Stimulated activated CD4-positive, alpha-beta T cell treated with anti-CD3 and anti-CD28 coated beads, Interleukin-4, amount 100 ng/mL, for 1 hour (primary cell): ENCODE results near the gene TCP11.

Experiments used
- DNase-seq: peaks from one replicate; pipeline ENCODE4 v3.0.0-alpha.2; 2020

Gene TCP11

DNA sequence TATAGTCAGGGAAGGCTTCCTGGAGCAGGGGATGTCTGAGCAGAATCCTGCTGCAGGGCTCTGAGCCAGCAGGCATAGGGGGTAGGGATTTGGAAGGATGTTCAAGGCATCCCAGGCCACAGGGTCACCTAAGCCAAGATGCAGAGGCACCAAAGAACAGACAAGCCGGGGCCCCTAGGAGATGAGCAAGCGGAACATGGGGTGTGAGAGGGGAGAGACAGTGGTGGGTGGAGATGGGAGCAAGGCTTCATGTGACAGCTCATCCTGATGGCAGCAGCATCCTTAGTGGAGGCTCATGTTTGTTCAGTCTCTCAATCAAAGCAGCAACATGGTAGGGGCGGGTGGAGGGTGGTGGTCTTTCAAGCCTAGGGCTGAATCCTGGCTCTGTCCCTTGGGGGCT is 29.8 kb upstream of the TCP11 start:
- no peak for DNase-seq

- no peak for DNase-seq
Observed at GRCh38 chr6:35170166-35170565, 29.0 kb upstream of the TCP11 start.

- no peak for DNase-seq
Observed at GRCh38 chr6:35168461-35168861, 27.3 kb upstream of the TCP11 start.

DNA sequence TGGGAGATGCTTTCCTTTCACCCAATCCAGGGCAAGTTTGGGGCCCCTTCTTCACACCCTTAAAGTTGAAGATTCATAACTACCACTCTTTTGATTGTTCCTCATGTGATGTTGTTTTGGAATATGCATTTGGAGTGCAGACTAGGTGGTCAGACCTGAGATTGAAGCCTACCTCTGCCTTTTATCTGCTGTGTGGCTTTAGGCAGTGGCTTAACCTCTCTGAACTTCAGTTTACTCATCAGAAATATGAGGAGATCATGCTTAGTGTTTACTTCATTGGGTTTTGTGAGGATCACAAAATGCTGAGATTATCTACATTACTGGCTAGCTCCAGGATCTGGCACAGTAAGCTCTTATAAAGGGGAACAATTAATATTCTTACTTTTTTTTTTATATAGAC is 26.4 kb upstream of the TCP11 start:
- no peak for DNase-seq

DNA sequence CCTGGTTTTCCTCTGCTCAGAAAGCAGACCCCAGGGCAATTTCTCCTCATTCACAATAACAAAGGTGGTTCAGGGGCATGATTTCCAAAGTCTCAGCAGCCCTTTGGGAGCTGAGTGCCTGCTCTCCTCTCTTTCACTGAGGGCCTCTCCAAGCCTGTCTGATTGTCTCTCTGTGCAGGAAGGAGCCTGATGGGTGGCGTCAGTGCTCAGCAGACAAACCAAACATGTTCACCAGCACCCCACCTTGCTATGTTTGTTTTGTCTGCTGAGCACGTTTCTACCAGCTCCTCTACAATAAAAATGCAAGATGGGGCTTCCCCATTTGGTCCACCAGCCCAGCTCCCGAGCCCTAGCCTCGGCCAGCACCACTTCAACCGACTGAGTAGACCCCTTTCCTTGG is 25.4 kb upstream of the TCP11 start:
- no peak for DNase-seq

DNA sequence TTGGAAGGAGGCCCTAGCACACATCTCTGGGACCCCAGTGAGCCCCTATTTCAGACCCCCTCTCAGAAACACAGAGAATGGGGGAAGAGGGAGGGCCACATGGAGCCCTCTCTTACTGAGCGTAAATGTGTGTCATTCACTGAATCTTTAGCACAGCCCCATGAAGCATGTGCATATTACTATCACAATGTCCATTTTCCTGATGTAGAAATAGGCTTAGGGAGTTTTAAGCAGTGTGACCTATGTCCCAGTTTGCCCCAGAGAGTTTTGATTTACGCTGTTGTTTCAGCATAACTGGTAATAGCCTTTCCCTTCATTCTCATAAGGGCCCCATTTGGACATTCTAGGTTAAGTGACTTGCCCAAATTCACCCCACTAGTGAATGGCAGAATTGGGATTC is 25.0 kb upstream of the TCP11 start:
- DNase-seq: no peak

DNA sequence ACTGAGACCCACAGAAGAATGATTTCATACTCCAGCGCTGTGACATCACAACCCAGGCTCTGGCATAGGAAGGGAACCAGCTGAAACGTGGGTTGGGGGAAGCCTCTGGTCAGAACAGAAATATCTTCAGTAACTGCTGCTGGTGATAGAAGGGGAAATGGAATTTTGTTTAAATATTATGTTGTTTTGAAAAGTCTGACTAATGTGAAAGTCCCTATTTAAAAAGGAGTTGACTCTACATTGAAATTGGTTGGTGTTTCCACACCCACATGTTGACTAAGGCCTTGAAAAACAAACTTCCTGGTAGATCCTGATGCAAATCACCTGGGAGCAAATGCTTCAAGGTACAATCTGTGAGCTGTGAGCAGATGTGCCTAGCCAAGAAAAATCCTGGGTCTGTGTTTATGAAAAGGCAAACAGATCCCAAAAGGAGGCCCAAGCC is 24.5 kb upstream of the TCP11 start:
- no peak for DNase-seq

DNA sequence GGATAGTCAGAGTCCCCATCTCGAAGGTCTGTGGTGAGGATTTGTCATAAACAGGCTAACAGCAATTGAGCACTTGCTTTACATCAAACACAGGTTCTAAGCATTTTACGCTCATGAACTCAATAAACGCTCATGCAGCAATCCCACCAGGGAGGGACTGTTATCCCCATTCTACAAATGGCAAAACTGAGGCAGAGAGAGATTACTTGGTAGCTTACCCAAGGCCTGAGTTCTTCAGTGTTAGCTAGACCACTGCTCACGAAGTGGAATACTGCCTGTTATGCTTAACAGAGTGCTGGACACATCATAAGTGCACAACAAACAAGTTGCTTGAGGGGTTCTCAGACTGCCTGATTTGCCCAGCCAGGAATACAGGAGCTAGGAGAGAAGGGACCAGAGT is 23.7 kb upstream of the TCP11 start:
- DNase-seq: no peak

DNA sequence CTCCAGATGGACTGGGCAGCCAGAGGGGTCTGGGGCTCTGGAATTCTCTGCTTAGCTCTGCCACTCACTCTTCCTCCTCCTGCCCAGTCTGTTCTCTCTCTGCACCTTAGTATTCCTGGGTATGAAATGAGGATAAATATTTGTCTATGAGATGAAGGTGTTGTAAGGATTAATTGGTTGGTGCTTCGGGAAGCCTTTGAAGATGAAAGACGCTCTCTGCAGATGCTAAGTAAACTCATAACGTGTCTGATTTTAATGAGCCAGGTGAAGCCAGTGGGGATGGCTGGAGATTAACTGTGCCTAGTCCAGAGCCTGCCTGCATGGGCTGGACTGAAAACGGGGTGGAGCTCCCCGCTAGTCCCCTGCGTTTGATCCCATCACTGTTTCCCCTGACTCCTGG is 23.1 kb upstream of the TCP11 start:
- no peak for DNase-seq

- DNase-seq: no peak
Observed at GRCh38 chr6:35163836-35164235, 22.7 kb upstream of the TCP11 start.

- DNase-seq: no peak
Observed at GRCh38 chr6:35161776-35162607, 20.9 kb upstream of the TCP11 start.

- no peak for DNase-seq
Observed at GRCh38 chr6:35161266-35161665, 20.1 kb upstream of the TCP11 start.

DNA sequence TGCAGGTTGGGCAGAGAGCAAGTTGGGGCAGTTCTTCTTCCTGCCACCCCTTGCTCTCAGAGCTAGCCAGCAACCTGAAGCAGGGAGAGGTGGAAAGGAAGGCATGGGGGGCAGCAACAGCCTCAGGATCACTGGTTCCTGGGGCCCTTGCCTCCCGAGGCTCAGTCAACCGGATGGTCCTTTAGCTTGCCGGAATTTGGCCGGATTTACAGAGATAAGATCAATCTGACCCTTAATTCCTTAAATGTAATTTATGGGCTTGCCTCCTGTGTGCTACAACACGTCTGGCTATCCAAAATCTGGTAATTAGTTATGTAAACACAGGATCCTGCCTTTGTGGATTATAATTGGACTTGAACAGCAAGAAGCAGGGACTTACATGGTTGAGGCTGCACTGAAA is 19.5 kb upstream of the TCP11 start:
- DNase-seq: no peak

DNA sequence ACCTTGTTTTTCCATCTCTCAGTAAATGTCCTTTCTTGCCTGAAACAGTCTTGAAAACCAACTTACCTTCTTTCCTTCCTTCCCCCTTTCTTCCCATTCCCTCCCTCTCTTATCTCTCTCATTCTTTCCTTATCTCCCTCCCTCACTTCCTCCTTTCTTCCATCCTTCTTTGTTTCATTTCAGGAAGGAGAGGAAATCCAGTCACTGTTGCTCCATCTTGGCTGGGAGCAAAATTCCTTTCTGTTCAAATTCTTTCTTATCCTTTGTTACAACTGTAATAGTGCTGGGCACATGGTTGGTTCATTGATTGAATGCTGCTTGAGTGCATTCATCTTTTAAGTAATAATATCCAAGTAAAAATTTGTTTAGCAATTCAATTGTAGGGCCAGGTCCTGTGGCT is 17.4 kb upstream of the TCP11 start:
- no peak for DNase-seq

GRCh38 chr6:35154947-35155346 is 13.8 kb upstream of the TCP11 start:
- no peak for DNase-seq

GRCh38 chr6:35154262-35154661 is 13.1 kb upstream of the TCP11 start:
- DNase-seq: no peak

DNA sequence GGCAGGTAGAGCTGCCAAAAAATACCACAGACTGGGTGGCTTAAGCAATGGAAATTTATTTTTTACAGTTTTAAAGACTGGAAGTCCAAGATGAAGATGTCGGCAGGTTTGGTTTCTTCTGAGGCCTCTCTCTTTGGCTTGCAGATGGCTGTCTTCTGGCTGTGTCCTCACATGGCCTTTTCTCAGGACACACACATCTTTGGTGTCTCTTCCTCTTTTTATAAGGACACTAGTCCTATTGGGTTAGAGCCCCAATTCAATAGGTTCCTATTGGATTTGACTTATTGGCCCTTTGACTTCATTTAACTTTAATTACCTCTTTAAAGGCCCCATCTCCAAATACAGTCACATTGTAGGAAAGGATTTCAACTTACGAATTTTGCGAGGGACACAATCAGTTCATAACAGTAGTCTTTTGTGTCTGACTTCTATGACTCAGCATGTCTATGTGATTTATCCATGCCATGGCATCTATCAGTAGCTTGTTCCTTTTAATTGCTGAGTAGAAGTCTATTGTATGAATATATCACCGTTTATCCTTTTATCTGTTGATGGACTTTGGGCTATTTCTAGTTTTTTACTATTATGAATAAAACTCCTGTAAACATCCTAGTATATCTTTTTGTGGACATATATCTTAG is 11.0 kb upstream of the TCP11 start:
- no peak for DNase-seq

GRCh38 chr6:35151466-35151865 is 10.3 kb upstream of the TCP11 start:
- no peak for DNase-seq

- no peak for DNase-seq
Observed at GRCh38 chr6:35149891-35150566, 8.9 kb upstream of the TCP11 start.

- no peak for DNase-seq
Observed at GRCh38 chr6:35148167-35148741, 7.1 kb upstream of the TCP11 start.

DNA sequence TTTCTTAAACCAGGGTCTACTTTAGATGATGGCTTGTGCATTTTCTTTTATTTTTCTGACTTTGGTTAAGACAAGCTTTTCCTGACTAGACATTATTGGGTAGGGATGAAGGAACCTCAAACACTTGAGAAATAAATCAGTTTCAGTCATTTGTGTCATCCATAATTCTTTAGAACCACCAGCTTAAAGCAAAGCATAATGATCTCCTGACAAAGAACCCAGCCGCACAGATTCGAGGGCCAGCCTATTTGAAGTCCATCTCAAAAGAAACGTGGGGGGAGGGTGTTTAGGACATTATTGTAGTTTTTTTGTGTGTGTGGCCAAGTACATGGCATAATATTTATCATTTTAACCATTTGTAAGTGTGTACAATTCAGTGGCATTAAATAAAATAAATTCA is 6.3 kb upstream of the TCP11 start:
- DNase-seq: no peak

DNA sequence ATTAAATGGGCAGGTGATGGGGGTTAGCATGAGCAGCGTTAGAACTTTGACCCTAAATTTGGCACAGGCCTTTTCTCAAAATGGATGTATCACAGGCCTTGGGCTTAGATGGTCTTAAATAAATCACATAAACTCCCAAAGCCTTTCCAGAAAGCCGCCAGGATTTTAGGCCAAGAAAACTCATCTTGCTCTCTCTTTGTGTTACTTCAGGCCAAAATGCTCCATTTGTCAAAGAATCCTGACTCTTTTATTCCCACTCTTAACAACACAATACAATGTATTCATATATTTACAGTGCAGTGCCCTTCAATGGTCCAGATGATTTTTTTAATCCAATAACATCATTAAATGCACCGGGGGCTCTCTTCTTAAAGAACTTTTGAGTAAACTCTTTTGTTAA is 5.9 kb upstream of the TCP11 start:
- no peak for DNase-seq

- DNase-seq: peak; percentile 15
Observed at GRCh38 chr6:35146453-35146852, 5.3 kb upstream of the TCP11 start.

DNA sequence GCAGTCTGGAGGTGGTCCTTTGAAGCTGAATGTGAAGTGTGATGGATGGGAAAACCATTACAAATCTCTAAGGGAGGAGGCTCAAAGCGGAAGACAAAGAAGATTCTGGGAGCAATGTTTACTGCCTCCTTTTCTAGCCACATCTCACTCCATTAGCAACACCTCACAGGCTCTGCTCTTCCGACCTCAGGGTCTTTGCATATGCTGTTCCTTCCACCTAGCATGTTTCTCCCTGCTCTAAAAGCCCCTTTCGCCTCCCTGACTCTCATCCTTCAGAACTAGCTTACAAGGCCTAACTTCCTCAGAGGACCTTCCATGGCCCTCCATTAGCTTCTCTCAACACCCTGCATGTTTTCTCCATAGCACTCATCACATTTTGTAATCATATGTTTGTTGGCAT is 4.6 kb upstream of the TCP11 start:
- DNase-seq: no peak
